Measurements from ENCODE around the gene ATP9B. TPM values are rescaled to one million over a fixed set of nuclear protein-coding genes. Genes with fewer than 3 reads are reported as not detected.

The ATP9B gene
- total RNA-seq, 1 donor from 2014 or later: 18.5 TPM

GRCh38 chr18:79409313-79409712 lies 340.1 kb downstream of the ATP9B start:
- intact Hi-C loops (cut with DNase I): no loop called here
- no peak for DNase-seq (ENCODE audit: low spot score)

GRCh38 chr18:79410171-79410641 lies 341.0 kb downstream of the ATP9B start:
- intact Hi-C loops (cut with DNase I): no loop called here
- no peak for DNase-seq (ENCODE audit: low spot score)

- no peak for DNase-seq (ENCODE audit: low spot score)
- intact Hi-C loops (cut with DNase I): no loop called here
Observed at GRCh38 chr18:79410731-79411613, 341.8 kb downstream of the ATP9B start.

GRCh38 chr18:79411614-79412526 lies 342.7 kb downstream of the ATP9B start:
- intact Hi-C loops (cut with DNase I): no loop called here
- no peak for DNase-seq (ENCODE audit: low spot score)

GRCh38 chr18:79413025-79413424 lies 343.8 kb downstream of the ATP9B start:
- DNase-seq (ENCODE audit: low spot score): no peak
- intact Hi-C loops (cut with DNase I): no loop called here

- DNase-seq (ENCODE audit: low spot score): no peak
- intact Hi-C loops (cut with DNase I): no loop called here
Observed at GRCh38 chr18:79413426-79413825, 344.2 kb downstream of the ATP9B start.

GRCh38 chr18:79413901-79414300 lies 344.7 kb downstream of the ATP9B start:
- intact Hi-C loops (cut with DNase I): no loop called here
- no peak for DNase-seq (ENCODE audit: low spot score)

- DNase-seq (ENCODE audit: low spot score): no peak
- intact Hi-C loops (cut with DNase I): no loop called here
Observed at GRCh38 chr18:79416022-79416676, 347.0 kb downstream of the ATP9B start.

GRCh38 chr18:79416677-79417052 lies 347.5 kb downstream of the ATP9B start:
- no peak for DNase-seq (ENCODE audit: low spot score)

GRCh38 chr18:79418236-79418635 lies 349.0 kb downstream of the ATP9B start:
- intact Hi-C loops (cut with DNase I): no loop called here
- no peak for DNase-seq (ENCODE audit: low spot score)

More at GRCh38 chr18:79416677-79417052, 347.5 kb downstream of the ATP9B start:
- intact Hi-C loops (cut with DNase I): no loop called here

- no peak for DNase-seq (ENCODE audit: low spot score)
- intact Hi-C loops (cut with DNase I): no loop called here
Observed at GRCh38 chr18:79418642-79419041, 349.4 kb downstream of the ATP9B start.

GRCh38 chr18:79420033-79420745 lies 351.0 kb downstream of the ATP9B start:
- intact Hi-C loops (cut with DNase I): no loop called here
- no peak for DNase-seq (ENCODE audit: low spot score)

GRCh38 chr18:79421275-79421857 lies 352.2 kb downstream of the ATP9B start:
- DNase-seq (ENCODE audit: low spot score): no peak
- intact Hi-C loops (cut with DNase I): no loop called here

- no peak for DNase-seq (ENCODE audit: low spot score)
- intact Hi-C loops (cut with DNase I): no loop called here
Observed at GRCh38 chr18:79422022-79422782, 353.0 kb downstream of the ATP9B start.

GRCh38 chr18:79422783-79423165 lies 353.6 kb downstream of the ATP9B start:
- intact Hi-C loops (cut with DNase I): no loop called here
- DNase-seq (ENCODE audit: low spot score): no peak

- DNase-seq (ENCODE audit: low spot score): no peak
- intact Hi-C loops (cut with DNase I): no loop called here
Observed at GRCh38 chr18:79423211-79424007, 354.2 kb downstream of the ATP9B start.

- DNase-seq (ENCODE audit: low spot score): no peak
- intact Hi-C loops (cut with DNase I): no loop called here
Observed at GRCh38 chr18:79424008-79424565, 354.9 kb downstream of the ATP9B start.

Measured in cardiac septum (tissue), 1 donor.